ENCODE results near the gene PNPLA6. TPM values are rescaled to one million over a fixed set of nuclear protein-coding genes. Genes with fewer than 3 reads are reported as not detected.

Gene PNPLA6
- total RNA-seq, 4 donors from 2014 or later: 54.9 to 111 (median 75.2) TPM

- Histone ChIP-seq H3K36me3 (no peaks in the 10 kb centered on the region), H3K9me3 (no peaks in the 10 kb centered on the region), H3K27ac (no peak overlapping the region), H3K27me3 (peaks cover 72% of the 10 kb centered on the region), H3K4me3 (no peak overlapping the region), H3K4me1 (no peaks in the 10 kb centered on the region)
- TF ChIP-seq POLR2AphosphoS5 (IDR thresholded peaks at IDR 0.05) (no peak), EP300 (IDR thresholded peaks at IDR 0.05) (no peak), CTCF (IDR thresholded peaks at IDR 0.05) (no peak), POLR2A (IDR thresholded peaks at IDR 0.05) (no peak)
- no peak for ATAC-seq
- WGBS, 2 donors (ENCODE audit: low coverage in 1 of 2): 60% methylated on average over 1 of the region's 17 CpGs; no CpG with 5 or more reads in 1 of the 2 donors
Measured at GRCh38 chr19:7606289-7606688, 70.8 kb downstream of the PNPLA6 start.

- no peak overlapping the region for H3K27ac ChIP-seq
- no peaks in the 10 kb centered on the region for H3K4me1 ChIP-seq
- H3K4me3 ChIP-seq: no peak overlapping the region
- no CpG with 5 or more reads among the region's 10 CpGs for WGBS, 2 donors (ENCODE audit: low coverage in 1 of 2)
- H3K27me3 ChIP-seq: peaks cover 62% of the 10 kb centered on the region
- TF ChIP-seq POLR2A (IDR thresholded peaks at IDR 0.05): no peak
- TF ChIP-seq EP300 (IDR thresholded peaks at IDR 0.05): no peak
- no peak for TF ChIP-seq POLR2AphosphoS5 (IDR thresholded peaks at IDR 0.05)
- TF ChIP-seq CTCF (IDR thresholded peaks at IDR 0.05): no peak
- no peaks in the 10 kb centered on the region for H3K36me3 ChIP-seq
- ATAC-seq: no peak
- H3K9me3 ChIP-seq: no peaks in the 10 kb centered on the region
Measured at GRCh38 chr19:7607212-7607873, 71.8 kb downstream of the PNPLA6 start.

- WGBS, 2 donors (ENCODE audit: low coverage in 1 of 2): 17 to 65% methylated on average over 1 to 4 of the region's 25 CpGs
Measured at GRCh38 chr19:7607874-7608560, 72.5 kb downstream of the PNPLA6 start.

GRCh38 chr19:7610491-7611240 lies 75.1 kb downstream of the PNPLA6 start:
- TF ChIP-seq EP300 (IDR thresholded peaks at IDR 0.05) (no peak), CTCF (IDR thresholded peaks at IDR 0.05) (no peak), POLR2A (IDR thresholded peaks at IDR 0.05) (no peak), POLR2AphosphoS5 (IDR thresholded peaks at IDR 0.05) (no peak)
- 88% methylated on average over 5 of the region's 31 CpGs; no CpG with 5 or more reads in 1 of the 2 donors for WGBS, 2 donors (ENCODE audit: low coverage in 1 of 2)

More at GRCh38 chr19:7607874-7608560, 72.5 kb downstream of the PNPLA6 start:
- Histone ChIP-seq H3K36me3 (no peaks in the 10 kb centered on the region), H3K27me3 (peaks cover 55% of the 10 kb centered on the region), H3K4me1 (no peaks in the 10 kb centered on the region), H3K27ac (no peak overlapping the region), H3K9me3 (no peaks in the 10 kb centered on the region), H3K4me3 (no peak overlapping the region)
- no peak for TF ChIP-seq POLR2AphosphoS5 (IDR thresholded peaks at IDR 0.05)
- TF ChIP-seq EP300 (IDR thresholded peaks at IDR 0.05): no peak
- TF ChIP-seq POLR2A (IDR thresholded peaks at IDR 0.05): no peak
- no peak for TF ChIP-seq CTCF (IDR thresholded peaks at IDR 0.05)
- ATAC-seq: no peak

More at GRCh38 chr19:7610491-7611240, 75.1 kb downstream of the PNPLA6 start:
- Histone ChIP-seq H3K27ac (no peak overlapping the region), H3K4me1 (no peaks in the 10 kb centered on the region), H3K4me3 (no peak overlapping the region), H3K27me3 (peaks cover 29% of the 10 kb centered on the region), H3K36me3 (no peaks in the 10 kb centered on the region), H3K9me3 (no peaks in the 10 kb centered on the region)
- ATAC-seq: no peak

Small RNAs within 50 kb of the gene (small RNA-seq; reads per million reads assigned to genes)
- gene AC008878.2: 0 reads per million in 4 donors

Other genes starting within 250 kb of the PNPLA6 start
- 10 to 100 TPM; 67.6 to 95.6 (median 81.2) TPM for gene INSR, start 241.3 kb upstream of the PNPLA6 start, total RNA-seq
- gene ARHGEF18, start 186.8 kb upstream of the PNPLA6 start, total RNA-seq: 10 to 100 TPM; 21.3 to 45.2 (median 30.4) TPM
- 1 to 10 TPM; 1.0 to 3.1 (median 1.9) TPM for gene PEX11G, start 46.7 kb upstream of the PNPLA6 start, total RNA-seq
- gene ZNF358, start 19.6 kb upstream of the PNPLA6 start, total RNA-seq: 100 to 1,000 TPM in 2 of 4 donors, 10 to 100 TPM in 2; 63.9 to 153 (median 98.7) TPM
- gene MCOLN1, start 13.1 kb upstream of the PNPLA6 start, total RNA-seq: 10 to 100 TPM in 3 of 4 donors, 1 to 10 TPM in 1; 7.4 to 18.4 (median 17.5) TPM
- gene CAMSAP3, start 60.1 kb downstream of the PNPLA6 start, total RNA-seq: 1 to 10 TPM in 1 of 4 donors, under 1 TPM in 1, not detected in 2; 0.46 to 2.1 TPM
- 10 to 100 TPM; 36.7 to 50.6 (median 42.5) TPM for gene XAB2, start 93.8 kb downstream of the PNPLA6 start, total RNA-seq
- 10 to 100 TPM; 12.0 to 26.8 (median 17.8) TPM for gene PET100, start 94.1 kb downstream of the PNPLA6 start, total RNA-seq
- not detected for gene PCP2, start 98.0 kb downstream of the PNPLA6 start, total RNA-seq
- 10 to 100 TPM in 3 of 4 donors, 1 to 10 TPM in 1; 4.4 to 16.9 (median 14.1) TPM for gene STXBP2, start 101.4 kb downstream of the PNPLA6 start, total RNA-seq
- gene RETN, start 133.3 kb downstream of the PNPLA6 start, total RNA-seq: not detected
- 1 to 10 TPM in 1 of 4 donors, under 1 TPM in 2, not detected in 1; 0.67 to 1.2 (median 0.96) TPM for gene MCEMP1, start 141.4 kb downstream of the PNPLA6 start, total RNA-seq
- gene TRAPPC5, start 145.1 kb downstream of the PNPLA6 start, total RNA-seq: 10 to 100 TPM; 56.0 to 69.0 (median 64.0) TPM
- 1 to 10 TPM in 1 of 4 donors, not detected in 3; 1.2 TPM for gene FCER2, start 166.4 kb downstream of the PNPLA6 start, total RNA-seq
- gene CLEC4G, start 196.4 kb downstream of the PNPLA6 start, total RNA-seq: 1 to 10 TPM in 3 of 4 donors, not detected in 1; 1.1 to 6.8 (median 5.5) TPM
- gene CD209, start 211.8 kb downstream of the PNPLA6 start, total RNA-seq: 10 to 100 TPM in 2 of 4 donors, 1 to 10 TPM in 1, under 1 TPM in 1; 0.78 to 11.4 (median 8.0) TPM
- gene CLEC4M, start 227.5 kb downstream of the PNPLA6 start, total RNA-seq: not detected